Mesendoderm (in vitro differentiated cells): ENCODE data around the gene TBX6.

Source experiments
- DNase-seq: peaks from one replicate; pipeline ENCODE4 v3.0.0; 2013
- H2AK5ac ChIP-seq: 2 replicates; pipeline ENCODE4 v1.6.1; 2013; ENCODE audit warnings: low read length, inconsistent platforms
- H2BK120ac ChIP-seq: 2 replicates; pipeline ENCODE4 v1.6.1; 2013; ENCODE audit warnings: low read depth, mild to moderate bottlenecking, low read length, moderate library complexity, mixed read lengths
- H2BK15ac ChIP-seq: replicated peaks from 2 replicates; pipeline ENCODE4 v1.6.1; 2013; ENCODE audit warnings: low read depth, mild to moderate bottlenecking, moderate library complexity
- H2BK5ac ChIP-seq: 2 replicates; pipeline ENCODE4 v1.6.1; 2013; ENCODE audit warnings: low read length, inconsistent platforms
- H3K18ac ChIP-seq: 2 replicates; pipeline ENCODE4 v1.6.1; 2013; ENCODE audit warnings: mild to moderate bottlenecking, low read length, mixed read lengths
- H3K23ac ChIP-seq: one replicate; pipeline ENCODE4 v1.6.1; 2013; ENCODE audit warnings: low read length
- H3K27ac ChIP-seq: 2 replicates; pipeline ENCODE4 v1.5.1; 2013; ENCODE audit warnings: low read depth, mild to moderate bottlenecking, inconsistent platforms, low read length, moderate library complexity
- H3K27me3 ChIP-seq: 2 replicates; pipeline ENCODE4 v1.6.1; 2013; ENCODE audit warnings: low read length, control low read depth, mild to moderate bottlenecking, inconsistent platforms; ENCODE audit not compliant: insufficient read depth, poor library complexity
- H3K36me3 ChIP-seq: 2 replicates; pipeline ENCODE4 v1.6.1; 2013; ENCODE audit warnings: low read length, inconsistent platforms; ENCODE audit not compliant: control insufficient read depth, insufficient read depth
- H3K4ac ChIP-seq: one replicate; pipeline ENCODE4 v1.6.1; 2013; ENCODE audit warnings: low read depth, mild to moderate bottlenecking, low read length, moderate library complexity
- H3K4me1 ChIP-seq: 2 replicates; pipeline ENCODE4 v1.6.1; 2013; ENCODE audit warnings: low read depth, low read length, inconsistent platforms; ENCODE audit not compliant: control insufficient read depth
- H3K4me2 ChIP-seq: 2 replicates; pipeline ENCODE4 v1.6.1; 2013; ENCODE audit warnings: low read length
- H3K4me3 ChIP-seq: 2 replicates; pipeline ENCODE4 v1.5.1; 2013; ENCODE audit warnings: mild to moderate bottlenecking, low read length
- H3K56ac ChIP-seq: one replicate; pipeline ENCODE4 v1.6.1; 2013; ENCODE audit warnings: low read length
- H3K79me1 ChIP-seq: 2 replicates; pipeline ENCODE4 v1.6.1; 2013; ENCODE audit warnings: low read length, inconsistent platforms
- H3K79me2 ChIP-seq: 2 replicates; pipeline ENCODE4 v1.6.1; 2013; ENCODE audit warnings: mild to moderate bottlenecking, low read length; ENCODE audit not compliant: control insufficient read depth, insufficient read depth
- H3K9ac ChIP-seq: 2 replicates; pipeline ENCODE4 v1.6.1; 2013; ENCODE audit warnings: low read length, inconsistent platforms
- H4K5ac ChIP-seq: one replicate; pipeline ENCODE4 v1.6.1; 2013; ENCODE audit warnings: low read length
- H4K8ac ChIP-seq: one replicate; pipeline ENCODE4 v1.6.1; 2013; ENCODE audit warnings: low read depth, mild to moderate bottlenecking, control low read depth, low read length, moderate library complexity
- whole genome bisulfite sequencing: extraction: QIAGEN DNeasy Blood & Tissue Kit; methylation state at CpG from one replicate; pipeline ENCODE4 v1.1.7; 2013; ENCODE audit warnings: low lambda C conversion rate, missing lambda C conversion rate; ENCODE audit not compliant: insufficient coverage; ENCODE audit errors: extremely low coverage; 5-methylcytosine and 5-hydroxymethylcytosine counted together

Gene TBX6

GRCh38 chr16:30067584-30067916, 24.2 kb downstream of the TBX6 start:
- peaks cover 24% of the 10 kb centered on the region for H3K36me3 ChIP-seq

GRCh38 chr16:30066761-30067583, 24.8 kb downstream of the TBX6 start:
- peaks cover 11% of the 10 kb centered on the region for H3K4me1 ChIP-seq
- no peak overlapping the region for H4K8ac ChIP-seq
- H2BK5ac ChIP-seq, result no peak overlapping the region
- no peak overlapping the region for H3K23ac ChIP-seq
- no peak overlapping the region for H4K5ac ChIP-seq
- H3K4ac ChIP-seq, result no peak overlapping the region
- no peaks in the 10 kb centered on the region for H3K27me3 ChIP-seq
- peaks cover 25% of the 10 kb centered on the region for H3K79me2 ChIP-seq
- no CpG with 5 or more reads among the region's 21 CpGs for WGBS
- H2BK15ac ChIP-seq, result no peak overlapping the region
- H3K56ac ChIP-seq, result peak overlapping the region; percentile 100
- H2AK5ac ChIP-seq, result no peak overlapping the region
- no peak overlapping the region for H2BK120ac ChIP-seq
- peak overlapping the region; percentile 88 for H3K4me3 ChIP-seq
- H3K36me3 ChIP-seq, result peaks cover 24% of the 10 kb centered on the region
- DNase-seq, result no peak
- H3K4me2 ChIP-seq, result peak overlapping the region; percentile 91
- H3K9ac ChIP-seq, result peak overlapping the region; percentile 100
- no peak overlapping the region for H3K27ac ChIP-seq
- no peak overlapping the region for H3K18ac ChIP-seq
- H3K79me1 ChIP-seq, result peaks cover 28% of the 10 kb centered on the region

More at GRCh38 chr16:30067584-30067916, 24.2 kb downstream of the TBX6 start:
- H3K79me2 ChIP-seq, result peaks cover 25% of the 10 kb centered on the region
- H3K23ac ChIP-seq, result no peak overlapping the region
- no peak overlapping the region for H2BK5ac ChIP-seq
- H3K4me3 ChIP-seq, result no peak overlapping the region
- DNase-seq, result no peak
- H3K4me2 ChIP-seq, result peak overlapping the region; percentile 27
- H3K27ac ChIP-seq, result no peak overlapping the region
- no peak overlapping the region for H2AK5ac ChIP-seq
- peak overlapping the region; percentile 100 for H3K9ac ChIP-seq
- H2BK15ac ChIP-seq, result no peak overlapping the region
- no peak overlapping the region for H4K8ac ChIP-seq
- H3K4me1 ChIP-seq, result peaks cover 11% of the 10 kb centered on the region
- H3K18ac ChIP-seq, result no peak overlapping the region
- peaks cover 28% of the 10 kb centered on the region for H3K79me1 ChIP-seq
- no peaks in the 10 kb centered on the region for H3K27me3 ChIP-seq
- no peak overlapping the region for H2BK120ac ChIP-seq
- no peak overlapping the region for H3K4ac ChIP-seq
- H3K56ac ChIP-seq, result peak overlapping the region; percentile 100
- H4K5ac ChIP-seq, result no peak overlapping the region
- no CpG with 5 or more reads among the region's 6 CpGs for WGBS

- Histone ChIP-seq H3K79me1 (peaks cover 28% of the 10 kb centered on the region), H4K5ac (no peak overlapping the region), H2AK5ac (peak overlapping the region; percentile 81), H3K27ac (peak overlapping the region; percentile 94), H3K27me3 (no peaks in the 10 kb centered on the region), H3K9ac (peak overlapping the region; percentile 100), H2BK120ac (no peak overlapping the region), H3K79me2 (peaks cover 25% of the 10 kb centered on the region), H3K4me1 (peaks cover 11% of the 10 kb centered on the region), H3K4me3 (peak overlapping the region; percentile 88), H3K23ac (peak overlapping the region; percentile 95), H3K36me3 (peaks cover 20% of the 10 kb centered on the region), H4K8ac (no peak overlapping the region), H3K4me2 (peak overlapping the region; percentile 91), H3K18ac (peak overlapping the region; percentile 53), H3K4ac (peak overlapping the region; percentile 1), H2BK15ac (no peak overlapping the region), H2BK5ac (peak overlapping the region; percentile 91), H3K56ac (peak overlapping the region; percentile 100)
- WGBS, result no CpG with 5 or more reads among the region's 44 CpGs
- peak; percentile 54 for DNase-seq
Measured at GRCh38 chr16:30065943-30066760, 25.6 kb downstream of the TBX6 start.

GRCh38 chr16:30065102-30065942, 26.4 kb downstream of the TBX6 start, which contains the start of gene ALDOA:
Gene ALDOA, plus strand, starts transcription at chr16:30065760. Its CDS starts 1,138 bp downstream, at chr16:30066898.
- no peak within 1 kb of the TSS for H2BK15ac ChIP-seq

GRCh38 chr16:30064729-30065101, 27.0 kb downstream of the TBX6 start:
- Histone ChIP-seq H4K5ac (no peak overlapping the region), H3K23ac (peak overlapping the region; percentile 39), H3K4ac (peak overlapping the region; percentile 98), H3K56ac (peak overlapping the region; percentile 100), H3K27me3 (no peaks in the 10 kb centered on the region), H3K9ac (peak overlapping the region; percentile 100), H3K4me3 (peak overlapping the region; percentile 86), H3K79me1 (peaks cover 25% of the 10 kb centered on the region), H3K79me2 (peaks cover 25% of the 10 kb centered on the region), H3K36me3 (peaks cover 17% of the 10 kb centered on the region), H2BK5ac (peak overlapping the region; percentile 100), H3K4me1 (peaks cover 11% of the 10 kb centered on the region), H3K27ac (peak overlapping the region; percentile 100), H2BK120ac (peak overlapping the region; percentile 46), H4K8ac (no peak overlapping the region), H3K18ac (peak overlapping the region; percentile 31), H2BK15ac (no peak overlapping the region), H2AK5ac (no peak overlapping the region), H3K4me2 (peak overlapping the region; percentile 93)
- no CpG with 5 or more reads among the region's 25 CpGs for WGBS
- no peak for DNase-seq

More at GRCh38 chr16:30065102-30065942, 26.4 kb downstream of the TBX6 start, which contains the start of gene ALDOA:
- Histone ChIP-seq H3K56ac (peak within 1 kb of the TSS; percentile 100), H3K4me3 (peak within 1 kb of the TSS; percentile 88), H2AK5ac (peak within 1 kb of the TSS; percentile 94), H3K27me3 (no peaks in the 10 kb centered on the region), H3K36me3 (peaks cover 20% of the 10 kb centered on the region), H3K4ac (peak within 1 kb of the TSS; percentile 98), H2BK120ac (peak within 1 kb of the TSS; percentile 46), H3K4me1 (peaks cover 11% of the 10 kb centered on the region), H3K79me2 (peaks cover 25% of the 10 kb centered on the region), H4K8ac (no peak within 1 kb of the TSS), H3K18ac (peak within 1 kb of the TSS; percentile 53), H3K27ac (peak within 1 kb of the TSS; percentile 100), H4K5ac (no peak within 1 kb of the TSS), H3K79me1 (peaks cover 28% of the 10 kb centered on the region), H3K23ac (peak within 1 kb of the TSS; percentile 96), H2BK5ac (peak within 1 kb of the TSS; percentile 100), H3K9ac (peak within 1 kb of the TSS; percentile 100), H3K4me2 (peak within 1 kb of the TSS; percentile 93)
- WGBS, result no CpG with 5 or more reads among the region's 99 CpGs
- peak; percentile 99 for DNase-seq
